T-helper 9 cell (primary cell): ENCODE results near the gene MKX.
"Not testable (repeated sequence)": the region's sequence is repeated elsewhere in the genome, so short reads cannot be mapped to it uniquely, and the experiment has no call there.

Source experiments
- DNase-seq: peaks from one replicate; pipeline ENCODE4 v3.0.0-alpha.2; 2020

Gene MKX

DNA sequence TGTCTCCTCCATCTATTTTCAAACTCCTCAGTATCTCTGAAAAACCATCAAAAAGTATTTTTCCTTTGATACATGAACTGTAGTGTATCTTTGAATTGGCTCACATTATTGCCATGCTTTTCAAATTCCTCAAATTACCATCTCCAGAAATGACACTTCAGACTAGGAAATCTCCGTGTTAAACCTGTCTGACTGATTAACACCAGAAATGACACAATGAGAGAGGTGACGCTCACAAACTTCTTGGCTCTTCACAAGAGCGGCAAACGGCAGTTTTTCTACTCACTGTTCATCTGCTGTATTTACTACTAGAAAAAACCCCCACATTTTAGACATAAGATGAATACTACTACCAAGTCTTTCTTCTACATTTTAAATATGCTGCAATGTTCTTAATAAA lies 56.6 kb downstream of the MKX start:
- no peak for DNase-seq

DNA sequence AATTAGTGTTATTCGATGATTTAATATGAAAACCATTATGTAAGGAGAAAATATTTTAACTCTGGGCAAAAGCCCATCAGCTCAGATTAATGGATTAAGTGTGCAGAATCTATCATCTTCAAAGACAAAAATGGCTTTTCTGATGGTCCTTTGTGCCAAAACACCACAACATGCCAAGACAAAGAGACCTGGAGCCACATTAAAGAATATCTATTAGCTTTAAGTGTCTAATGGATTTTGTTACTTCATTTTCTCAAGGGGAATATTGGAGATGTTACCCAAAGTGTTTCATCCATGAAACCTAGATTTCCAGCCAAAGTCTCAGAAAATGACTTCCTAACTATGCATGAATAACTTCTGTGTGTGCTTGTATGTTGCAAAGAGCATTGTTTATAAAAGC lies 57.3 kb downstream of the MKX start:
- DNase-seq, result no peak

DNA sequence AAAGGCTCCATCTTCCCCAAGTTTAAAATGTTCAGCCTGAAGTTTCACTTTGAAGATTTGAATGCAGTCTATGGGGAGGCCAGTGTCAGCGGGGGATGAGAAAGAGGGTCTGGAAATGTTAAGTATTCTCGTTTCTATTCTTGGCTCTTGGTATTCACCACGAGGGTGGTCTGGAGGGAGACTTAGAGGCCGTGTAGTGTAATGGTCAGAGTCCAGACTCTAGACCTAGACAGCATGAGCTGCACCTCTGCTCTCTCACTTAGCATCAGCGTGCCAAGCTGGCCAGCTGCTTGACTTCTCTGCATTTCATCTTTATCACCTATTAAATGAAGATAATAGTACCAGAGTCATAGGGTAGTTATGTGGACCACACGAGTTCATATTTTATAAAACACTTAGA lies 57.9 kb downstream of the MKX start:
- DNase-seq, result no peak

DNA sequence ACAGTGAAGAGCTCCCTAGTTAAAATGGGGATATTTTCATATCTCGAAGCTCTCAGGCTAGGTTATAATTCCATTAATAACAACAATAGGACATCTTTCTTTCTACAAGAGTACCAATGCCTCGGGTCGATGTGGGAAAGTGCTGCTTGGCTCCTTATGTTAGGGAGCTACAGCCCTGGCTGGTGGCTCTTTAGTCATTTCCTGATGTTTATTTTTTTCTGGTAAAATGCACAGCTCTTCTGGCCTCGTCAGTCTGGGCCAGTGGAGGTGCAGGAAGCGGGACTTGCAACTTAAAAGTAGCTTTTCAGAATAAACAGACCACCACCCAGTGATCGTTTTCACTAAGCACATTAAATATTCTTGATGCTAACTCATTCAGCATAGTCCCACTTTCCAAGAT lies 58.3 kb downstream of the MKX start:
- no peak for DNase-seq

DNA sequence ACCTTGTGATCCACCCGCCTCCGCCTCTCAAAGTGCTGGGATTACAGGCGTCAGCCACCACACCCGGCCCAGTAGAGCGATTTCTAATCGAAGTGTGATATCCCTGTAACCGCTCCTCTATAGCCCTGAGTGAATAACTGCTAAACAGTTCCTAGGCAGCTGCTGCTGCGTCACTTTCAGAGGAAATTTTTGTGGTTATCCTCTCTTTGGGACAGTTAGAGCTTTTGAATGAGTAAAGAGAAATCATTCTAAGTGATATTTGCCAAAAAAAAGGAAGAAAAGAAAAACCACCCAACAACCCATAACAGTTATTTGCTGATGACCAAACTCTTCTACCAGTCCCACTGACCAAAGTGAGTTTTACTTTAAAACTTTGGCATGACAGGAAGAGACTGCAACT lies 59.9 kb downstream of the MKX start:
- DNase-seq, result no peak

DNA sequence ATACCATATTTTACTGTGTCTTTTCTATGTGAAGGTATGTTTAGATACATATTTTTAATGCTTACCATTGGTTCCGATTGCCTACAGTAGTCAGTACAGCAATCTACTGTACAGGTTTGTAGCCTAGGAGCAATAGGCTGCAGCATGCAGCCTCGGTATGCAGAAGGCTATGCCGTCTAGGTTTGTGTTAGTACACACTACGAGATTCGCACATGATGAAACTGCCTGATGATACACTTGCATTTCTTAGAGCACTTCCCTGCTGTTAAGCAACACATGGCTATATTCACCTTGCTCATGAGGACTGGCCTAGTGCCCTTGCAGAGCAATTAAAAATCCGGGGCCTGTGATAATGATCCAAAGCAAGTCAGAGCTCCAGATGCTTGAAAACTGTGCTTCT lies 62.4 kb downstream of the MKX start:
- DNase-seq, result no peak

DNA sequence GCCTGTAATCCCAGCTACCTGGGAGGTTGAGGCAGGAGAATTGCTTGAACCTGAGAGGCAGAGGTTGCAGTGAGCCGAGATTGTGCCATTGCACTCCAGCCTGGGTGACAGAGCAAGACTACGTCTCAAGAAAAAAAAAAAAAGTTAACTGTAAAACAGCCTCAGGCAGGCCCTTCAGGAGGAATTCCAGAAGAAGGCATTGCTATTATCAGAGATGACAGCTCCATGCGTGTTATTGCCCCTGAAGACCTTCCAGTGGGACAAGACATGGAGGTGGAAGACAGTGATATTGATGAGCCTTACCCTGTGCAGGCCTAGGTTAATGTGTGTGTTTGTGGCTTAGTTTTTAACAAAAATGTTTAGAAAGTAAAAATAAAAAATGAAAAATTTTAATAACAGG lies 63.8 kb downstream of the MKX start:
- DNase-seq, result not testable (repeated sequence)

DNA sequence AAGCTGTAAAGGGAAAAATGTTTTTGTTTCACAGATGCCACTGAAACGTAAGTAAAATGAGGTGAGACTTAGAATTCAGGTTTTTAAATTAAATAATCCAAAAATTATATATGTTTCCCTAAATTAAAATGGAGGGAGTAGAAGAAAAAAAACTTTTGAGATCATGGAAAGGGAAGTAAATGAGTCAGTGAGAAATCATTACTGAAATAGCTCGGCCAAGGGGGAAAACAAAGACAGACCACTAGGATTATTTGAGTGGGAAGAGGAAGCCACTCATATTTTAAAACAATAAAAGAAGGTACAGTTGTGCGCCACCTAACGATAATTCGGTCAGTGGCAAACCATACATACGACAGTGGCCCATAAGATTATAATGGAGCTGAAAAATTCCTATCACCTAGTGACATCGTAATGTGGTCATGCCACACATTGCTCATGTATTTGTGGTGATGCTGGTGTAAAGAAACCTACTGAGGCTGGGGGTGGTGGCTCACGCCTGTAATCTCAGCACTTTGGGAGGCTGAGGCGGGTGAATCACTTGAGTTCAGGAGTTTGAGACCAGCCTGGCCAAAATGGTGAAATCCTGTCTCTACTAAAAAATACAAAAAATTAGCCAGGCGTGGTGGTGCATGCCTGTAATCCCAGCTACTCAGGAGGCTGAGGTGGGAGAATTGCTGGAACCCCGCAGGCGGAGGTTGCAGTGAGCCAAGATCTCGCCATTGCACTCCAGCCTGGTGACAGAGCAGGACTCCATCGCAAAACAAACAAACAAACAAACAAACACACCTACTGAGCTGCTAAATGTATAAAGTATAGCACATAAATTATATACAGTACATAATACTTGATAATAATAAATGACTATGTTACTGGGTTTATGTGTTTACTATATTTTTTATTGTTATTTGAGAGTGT lies 64.7 kb downstream of the MKX start:
- no peak for DNase-seq

DNA sequence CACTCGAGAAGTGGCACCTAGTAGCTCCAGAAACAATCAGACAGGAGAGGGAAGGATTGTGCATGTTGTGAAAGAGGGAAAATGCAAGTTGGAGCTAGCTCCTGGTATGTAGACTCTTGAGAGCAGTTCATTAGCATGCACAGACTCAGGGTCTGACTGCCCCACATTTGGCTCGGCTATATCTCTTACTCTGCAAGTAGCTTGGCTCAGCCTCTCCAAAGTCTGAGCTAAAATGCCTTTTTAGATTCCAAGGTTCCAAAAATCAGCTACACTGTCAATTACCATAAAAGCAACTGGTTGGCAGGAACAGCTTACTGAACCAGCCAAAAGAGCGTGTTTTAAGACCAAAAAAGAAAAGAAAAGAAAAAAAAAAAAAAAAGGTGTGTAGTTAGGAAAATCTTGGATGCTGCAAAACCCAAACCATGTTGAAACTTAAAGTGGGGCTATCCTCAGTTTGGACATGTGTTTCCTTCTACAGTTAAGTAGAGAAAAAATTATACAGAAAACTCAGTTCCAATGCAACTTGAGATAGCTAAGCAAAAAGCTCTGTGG lies 65.5 kb downstream of the MKX start:
- no peak for DNase-seq

DNA sequence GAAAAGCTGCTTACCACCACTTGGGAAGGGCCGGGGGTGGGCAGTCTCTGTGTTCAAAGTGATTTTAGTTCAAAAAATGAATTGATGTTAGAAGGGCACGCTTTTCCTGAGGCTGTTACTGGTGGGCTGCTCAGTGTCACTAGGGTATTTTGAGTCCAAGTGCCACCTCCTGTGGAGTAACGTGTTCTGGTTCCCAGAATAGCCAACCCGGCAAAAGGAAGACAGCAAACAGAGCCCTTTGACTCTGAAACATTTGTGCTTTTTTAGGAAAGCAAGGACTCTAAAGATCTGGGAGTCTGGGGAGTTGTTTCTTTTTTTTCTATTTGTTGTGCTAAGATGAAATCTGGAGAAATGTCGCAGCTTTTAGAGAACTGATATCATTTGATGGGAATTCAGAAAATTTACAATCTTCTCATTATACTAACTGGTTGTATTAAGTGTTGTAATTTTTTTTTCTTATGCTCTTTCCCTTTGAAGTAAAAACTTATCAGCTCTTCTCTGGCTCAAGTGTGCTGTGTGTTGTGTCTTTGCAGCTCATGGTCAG lies 66.2 kb downstream of the MKX start:
- DNase-seq, result no peak

DNA sequence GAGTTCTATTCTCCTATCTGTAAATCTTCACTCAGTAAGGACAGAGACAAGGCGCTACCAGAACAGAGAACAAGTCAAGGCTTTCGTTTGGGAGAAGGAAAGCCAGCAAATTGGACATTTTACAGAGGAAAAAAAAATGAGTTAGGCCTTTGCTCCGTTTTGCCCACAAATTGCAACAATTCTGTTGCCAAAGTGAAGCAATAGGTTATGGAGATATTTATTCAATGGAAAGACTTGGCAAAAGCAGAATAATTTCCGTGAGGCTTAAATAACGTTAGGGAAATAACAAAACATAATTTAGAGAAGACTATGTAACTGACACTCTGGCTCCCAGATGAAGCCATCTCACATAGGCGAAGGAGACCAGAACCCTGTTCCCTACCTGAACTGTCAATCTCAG lies 67.5 kb downstream of the MKX start:
- DNase-seq, result no peak

DNA sequence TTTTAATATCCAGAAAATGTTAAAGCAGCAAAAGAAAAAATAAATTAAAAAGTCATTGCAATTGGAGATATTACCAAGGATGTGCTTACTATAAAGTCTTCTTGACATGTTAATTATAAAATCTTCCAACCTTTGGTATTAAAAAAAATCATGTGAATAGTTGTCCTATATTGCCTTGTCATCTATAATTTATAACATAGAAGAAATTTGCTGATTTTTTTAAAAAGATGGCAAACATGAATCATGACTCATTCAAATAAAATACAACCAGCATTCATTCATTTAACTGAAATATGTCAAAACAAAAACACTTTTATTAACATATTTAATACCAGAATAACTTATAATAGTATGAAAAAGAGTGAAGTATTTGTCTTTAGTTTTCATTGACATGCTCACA lies 72.6 kb downstream of the MKX start:
- DNase-seq, result no peak

DNA sequence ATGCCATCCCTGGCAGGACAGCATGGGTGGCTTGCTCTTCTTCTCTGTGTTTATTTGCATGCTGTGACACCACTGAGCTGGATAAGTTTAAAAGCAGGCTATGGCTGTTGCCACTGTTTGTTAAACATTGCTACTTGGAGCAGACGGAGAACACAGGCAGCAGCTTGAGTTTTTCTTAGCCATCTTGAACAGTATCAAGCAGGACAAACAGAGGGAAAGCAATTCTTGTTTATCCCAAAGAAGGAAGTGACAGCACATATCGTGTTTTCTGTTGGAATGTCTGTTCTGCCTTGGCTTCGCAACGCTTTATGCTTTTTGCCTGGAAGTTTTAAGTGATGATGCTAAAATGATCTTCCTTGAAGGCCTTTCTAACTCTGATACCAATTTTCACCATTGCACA lies 73.8 kb downstream of the MKX start:
- DNase-seq, result no peak

DNA sequence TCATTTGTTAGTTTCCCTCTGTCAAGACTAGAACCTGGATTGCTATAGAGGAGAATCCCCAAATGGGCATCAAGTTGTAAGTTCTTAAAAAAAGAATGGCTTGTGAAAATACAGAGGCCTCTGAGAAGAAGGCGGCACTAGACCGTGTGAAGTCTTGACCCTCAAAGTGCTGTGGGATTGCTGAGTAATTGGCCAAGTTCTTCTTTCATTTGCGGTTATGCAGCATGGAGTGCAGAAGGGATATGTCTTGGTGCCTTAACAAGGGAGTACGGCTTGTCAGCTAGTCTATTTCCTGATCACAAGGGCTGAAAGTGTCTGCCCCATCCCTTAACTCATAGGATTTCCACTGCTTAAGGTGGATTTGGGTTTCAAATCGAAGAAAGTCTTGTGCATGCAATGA lies 81.2 kb downstream of the MKX start:
- DNase-seq, result no peak

DNA sequence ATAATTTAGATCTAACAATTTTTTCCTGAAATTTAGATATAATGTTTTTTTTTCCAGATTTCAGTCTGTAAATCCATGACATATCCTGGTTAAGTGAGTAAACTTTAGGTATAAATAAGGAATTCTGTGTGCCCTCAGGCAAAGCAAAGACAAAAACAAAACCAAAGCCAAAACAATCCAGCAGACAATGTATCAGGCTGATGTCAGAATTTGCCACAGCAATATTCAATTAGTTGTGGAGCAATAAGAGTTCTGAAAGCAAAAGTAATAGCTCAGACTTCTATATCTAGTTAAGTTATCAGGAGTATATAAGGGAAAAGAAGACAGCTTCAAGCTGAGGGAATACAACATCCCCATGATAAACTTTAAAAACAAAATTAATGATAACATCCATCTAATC lies 82.0 kb downstream of the MKX start:
- DNase-seq, result no peak

DNA sequence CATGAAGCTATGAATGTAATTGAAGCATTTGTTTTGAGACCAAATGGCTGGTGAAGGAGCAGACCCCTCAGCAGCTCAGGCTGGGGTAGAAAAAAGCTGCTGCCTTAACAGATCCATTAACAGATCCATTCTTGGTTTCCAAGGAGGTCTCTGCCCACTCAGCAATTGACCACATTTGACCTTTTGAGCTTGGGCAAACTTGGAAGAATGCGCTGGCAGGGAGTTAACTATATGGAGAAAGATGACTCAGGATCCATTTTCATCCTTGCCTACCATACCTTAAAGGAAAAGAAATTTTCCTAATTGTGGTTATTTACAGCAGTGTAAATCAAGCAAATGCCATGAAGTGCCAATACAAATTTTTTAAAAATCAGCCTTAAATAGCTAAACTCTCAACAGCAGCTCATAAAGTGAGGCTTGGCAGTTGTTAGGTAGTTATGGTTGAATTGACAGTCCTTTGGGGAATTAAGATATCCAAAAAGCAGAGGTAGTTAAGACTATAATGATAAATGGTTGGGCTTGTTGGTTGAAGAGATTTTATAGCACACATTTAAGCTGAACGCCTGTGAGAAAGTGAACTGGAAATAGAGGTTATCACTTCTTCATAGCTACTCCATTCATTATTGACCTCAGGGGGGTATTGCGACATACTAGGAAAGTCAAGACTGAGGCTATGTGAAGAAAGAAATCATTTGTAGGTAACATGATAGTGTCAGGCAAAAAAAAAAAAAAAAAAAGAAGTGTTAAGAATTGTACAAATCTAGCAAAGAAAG lies 83.9 kb downstream of the MKX start:
- DNase-seq, result no peak

DNA sequence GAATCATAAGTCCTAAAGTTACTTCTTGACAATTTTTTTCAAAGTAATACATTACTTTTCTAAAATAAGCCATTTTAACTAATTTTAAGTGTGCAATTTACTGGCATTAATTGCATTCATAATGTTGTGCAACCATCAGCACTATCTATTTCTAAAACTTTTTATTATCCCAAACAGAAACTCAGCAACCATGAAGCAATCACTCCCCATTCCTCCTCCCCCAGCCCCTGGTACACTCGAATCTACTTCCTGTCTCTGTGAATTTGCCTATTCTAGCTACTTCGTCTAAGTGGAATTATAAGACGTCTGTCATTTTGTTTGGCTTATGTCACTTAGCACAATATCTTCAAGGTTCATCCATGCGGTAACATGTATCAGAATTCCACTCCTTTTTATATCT lies 84.9 kb downstream of the MKX start:
- DNase-seq, result no peak

DNA sequence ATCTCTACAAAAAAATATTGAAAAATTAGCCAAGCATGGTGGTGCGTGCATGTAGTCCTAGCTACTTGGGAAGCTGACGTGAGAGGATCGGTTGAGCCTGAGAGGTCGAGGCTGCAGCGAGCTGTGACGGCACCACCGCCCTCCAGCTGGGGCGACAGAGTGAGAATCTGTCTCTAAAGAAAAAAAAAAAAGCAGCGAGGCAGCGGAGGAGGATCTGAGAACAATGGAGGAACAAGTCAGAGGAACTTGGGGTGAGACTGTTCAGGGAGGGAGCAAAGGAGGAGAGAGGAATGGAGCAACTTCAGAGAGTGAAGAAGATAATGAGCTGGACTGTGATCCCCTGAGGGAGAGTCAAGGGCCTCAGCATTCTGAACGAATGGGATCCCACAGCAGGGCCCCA lies 85.4 kb downstream of the MKX start:
- DNase-seq, result no peak

DNA sequence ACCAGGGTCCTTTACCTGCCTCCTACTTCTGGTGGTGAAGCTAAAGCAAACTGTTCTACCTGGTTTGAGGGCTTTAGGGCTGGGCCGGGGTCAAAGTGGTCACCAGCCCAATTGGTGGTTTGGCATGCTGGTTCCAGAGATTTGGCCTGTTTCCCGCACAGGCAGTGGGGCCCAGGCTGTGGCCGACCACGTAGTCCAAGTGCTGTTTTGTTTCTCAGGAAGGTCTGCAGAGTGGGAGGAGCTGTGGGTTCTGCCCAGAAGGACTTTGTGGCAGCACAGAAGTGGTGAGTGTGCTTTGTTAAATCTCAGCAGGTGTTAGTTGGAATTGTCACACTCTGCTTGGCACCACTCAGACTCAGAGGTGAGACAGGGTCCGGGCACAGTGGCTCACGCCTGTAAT lies 85.8 kb downstream of the MKX start:
- no peak for DNase-seq

DNA sequence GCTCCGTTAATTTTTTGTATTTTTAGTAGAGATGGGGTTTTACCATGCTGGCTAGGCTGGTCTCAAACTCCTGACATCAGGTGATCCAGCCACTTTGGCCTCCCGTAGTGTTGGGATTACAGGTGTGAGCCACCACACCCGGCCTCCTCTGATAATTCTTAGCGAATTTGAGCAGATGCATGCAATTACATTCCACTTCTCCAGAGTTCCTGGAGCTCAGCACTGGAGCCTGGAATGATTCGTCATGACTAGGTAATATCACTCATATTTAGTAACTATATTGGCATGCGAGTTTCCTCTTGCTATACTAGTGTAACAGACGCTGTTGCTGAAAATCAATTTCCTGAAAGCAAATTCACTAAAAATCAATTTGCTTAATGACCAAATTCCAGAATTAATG lies 86.8 kb downstream of the MKX start:
- no peak for DNase-seq

DNA sequence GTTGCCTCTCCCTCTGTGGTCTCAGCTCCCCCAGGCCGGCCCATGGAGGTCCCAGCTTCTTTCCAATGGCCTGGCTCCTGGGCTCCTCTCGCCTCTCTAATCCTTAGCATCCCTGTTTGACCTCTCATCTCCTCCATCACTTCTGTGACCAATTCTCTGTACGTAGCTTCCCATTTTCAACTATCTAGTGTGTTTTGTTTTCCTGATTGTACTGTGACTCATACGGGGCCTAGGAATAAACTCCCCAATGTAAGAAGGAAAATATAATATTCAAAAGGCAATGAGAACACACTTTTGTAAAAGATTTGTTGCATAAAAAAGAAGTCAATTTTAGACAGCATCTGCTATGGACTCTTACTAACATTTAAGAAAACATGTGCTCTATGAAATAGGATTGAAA lies 90.3 kb downstream of the MKX start:
- no peak for DNase-seq

DNA sequence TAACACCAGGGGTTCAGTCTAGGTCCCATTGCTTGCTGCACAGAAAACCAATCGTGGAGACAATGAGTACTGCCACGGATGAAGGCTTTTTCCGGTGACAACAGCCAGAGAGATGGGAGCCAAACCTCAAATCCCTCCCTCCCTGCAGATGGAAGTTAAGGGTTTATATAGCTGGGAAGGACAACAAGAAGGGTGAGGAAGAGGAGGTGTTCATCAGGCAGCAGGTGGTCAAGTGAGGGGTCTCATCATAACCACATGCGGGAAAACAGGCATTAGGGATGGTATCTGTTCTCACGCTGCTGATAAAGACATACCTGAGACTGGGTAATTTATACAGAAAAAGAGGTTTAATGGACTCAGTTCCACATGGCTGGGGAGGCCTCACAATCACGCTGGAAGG lies 91.3 kb downstream of the MKX start:
- no peak for DNase-seq

DNA sequence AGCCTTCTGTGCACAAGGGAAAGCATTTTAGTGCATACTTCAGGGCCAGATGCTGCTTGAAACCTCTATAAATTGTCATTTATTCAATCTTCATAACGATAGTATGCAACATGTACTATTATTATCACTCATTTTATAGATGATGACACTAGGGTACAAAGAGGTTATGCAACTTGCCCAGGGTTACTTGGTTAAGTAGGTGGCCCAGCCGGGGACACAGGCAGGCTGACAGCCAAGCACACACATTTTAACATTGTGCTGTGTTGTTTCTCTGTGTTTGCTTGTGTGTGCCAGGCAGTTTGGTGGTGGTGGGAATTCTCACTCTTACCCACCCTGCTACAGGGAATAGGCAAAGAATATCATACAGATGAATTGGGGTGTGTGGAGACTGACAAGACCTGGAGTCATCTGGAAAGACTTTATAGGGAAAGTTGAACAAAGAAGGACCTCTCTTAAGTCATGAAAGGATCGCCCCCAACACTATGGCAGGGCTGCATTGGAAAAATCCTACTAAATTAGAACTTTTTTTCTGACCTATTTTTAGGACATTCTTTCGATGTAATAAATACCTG lies 98.9 kb downstream of the MKX start:
- DNase-seq, result no peak
